Endothelial cell of umbilical vein (primary cell): ENCODE data around the gene SMIM30.

Experiments used
- POLR2A ChIP-seq: IDR thresholded peaks from 2 replicates; pipeline ENCODE4 v1.6.1; 2012; ENCODE audit warnings: low read depth, mild to moderate bottlenecking, control low read depth, low read length
- POLR2AphosphoS5 ChIP-seq: IDR thresholded peaks from 2 replicates; pipeline ENCODE4 v1.6.1; 2012; ENCODE audit warnings: low read depth, mild to moderate bottlenecking, control low read depth, low read length, moderate library complexity; ENCODE audit not compliant: insufficient read depth
- TF ChIP-seq, protein P1 (sequence below), 2 donors: IDR thresholded peaks; 1 replicate in 1 of 2; 2 replicates in 1 of 2; pipeline ENCODE4 v1.5.1; 2011; ENCODE audit warnings: low read length in 2 of 2, mild to moderate bottlenecking in 2 of 2, moderate library complexity in 2 of 2, control low read depth in 1 of 2, inconsistent platforms in 1 of 2, low read depth in 1 of 2; ENCODE audit not compliant: insufficient read depth in 1 of 2; ENCODE audit errors: extremely low read depth in 1 of 2

- TF ChIP-seq, protein P1, sequence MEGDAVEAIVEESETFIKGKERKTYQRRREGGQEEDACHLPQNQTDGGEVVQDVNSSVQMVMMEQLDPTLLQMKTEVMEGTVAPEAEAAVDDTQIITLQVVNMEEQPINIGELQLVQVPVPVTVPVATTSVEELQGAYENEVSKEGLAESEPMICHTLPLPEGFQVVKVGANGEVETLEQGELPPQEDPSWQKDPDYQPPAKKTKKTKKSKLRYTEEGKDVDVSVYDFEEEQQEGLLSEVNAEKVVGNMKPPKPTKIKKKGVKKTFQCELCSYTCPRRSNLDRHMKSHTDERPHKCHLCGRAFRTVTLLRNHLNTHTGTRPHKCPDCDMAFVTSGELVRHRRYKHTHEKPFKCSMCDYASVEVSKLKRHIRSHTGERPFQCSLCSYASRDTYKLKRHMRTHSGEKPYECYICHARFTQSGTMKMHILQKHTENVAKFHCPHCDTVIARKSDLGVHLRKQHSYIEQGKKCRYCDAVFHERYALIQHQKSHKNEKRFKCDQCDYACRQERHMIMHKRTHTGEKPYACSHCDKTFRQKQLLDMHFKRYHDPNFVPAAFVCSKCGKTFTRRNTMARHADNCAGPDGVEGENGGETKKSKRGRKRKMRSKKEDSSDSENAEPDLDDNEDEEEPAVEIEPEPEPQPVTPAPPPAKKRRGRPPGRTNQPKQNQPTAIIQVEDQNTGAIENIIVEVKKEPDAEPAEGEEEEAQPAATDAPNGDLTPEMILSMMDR (IDR thresholded peaks at IDR 0.05; ENCODE audit: extremely low read depth in 1 of 2, insufficient read depth in 1 of 2, low read depth in 1 of 2, low read length in 2 of 2): no peak
- TF ChIP-seq POLR2AphosphoS5: no peak
- TF ChIP-seq POLR2A: no peak
These were observed 8.6 kb downstream of the SMIM30 start for GRCh38 chr7:113109718-113110117.
